ENCODE measurements around the gene DPP7.

The DPP7 gene

GRCh38 chr9:137150617-137151457 lies 36.3 kb upstream of the DPP7 start:
- no peaks in the 10 kb centered on the region for H3K4me1 Mint-ChIP-seq
- ATAC-seq = peak; percentile 55
- DNase-seq (ENCODE audit: low spot score in 2 of 2) = peak; percentile 50 to 85
- no peaks in the 10 kb centered on the region for H3K36me3 Mint-ChIP-seq
- H3K9me3 Mint-ChIP-seq = no peaks in the 10 kb centered on the region
- H3K4me3 Mint-ChIP-seq = peak overlapping the region; percentile 26
- no peak overlapping the region for H3K27ac Mint-ChIP-seq

GRCh38 chr9:137149942-137150616 lies 35.5 kb upstream of the DPP7 start:
- H3K4me1 Mint-ChIP-seq = no peaks in the 10 kb centered on the region
- peak overlapping the region; percentile 21 for H3K4me3 Mint-ChIP-seq
- H3K27ac Mint-ChIP-seq = no peak overlapping the region
- DNase-seq (ENCODE audit: low spot score in 2 of 2) (no peak), ATAC-seq (no peak)
- no peaks in the 10 kb centered on the region for H3K9me3 Mint-ChIP-seq
- H3K36me3 Mint-ChIP-seq = no peaks in the 10 kb centered on the region

- H3K27ac Mint-ChIP-seq = no peak overlapping the region
- H3K36me3 Mint-ChIP-seq = no peaks in the 10 kb centered on the region
- no peaks in the 10 kb centered on the region for H3K4me1 Mint-ChIP-seq
- DNase-seq (ENCODE audit: low spot score in 2 of 2) = no peak
- H3K9me3 Mint-ChIP-seq = no peaks in the 10 kb centered on the region
- ATAC-seq = no peak
- no peak overlapping the region for H3K4me3 Mint-ChIP-seq
Observed at GRCh38 chr9:137149363-137149762, 34.8 kb upstream of the DPP7 start.

- Mint-ChIP-seq H3K4me3 (no peak overlapping the region), H3K9me3 (no peaks in the 10 kb centered on the region), H3K27ac (no peak overlapping the region), H3K4me1 (no peaks in the 10 kb centered on the region), H3K36me3 (no peaks in the 10 kb centered on the region)
- ATAC-seq (no peak), DNase-seq (ENCODE audit: low spot score in 2 of 2) (no peak)
Observed at GRCh38 chr9:137148661-137149060, 34.1 kb upstream of the DPP7 start.

- no peak overlapping the region for H3K27ac Mint-ChIP-seq
- H3K4me3 Mint-ChIP-seq = no peak overlapping the region
- no peaks in the 10 kb centered on the region for H3K9me3 Mint-ChIP-seq
- ATAC-seq (no peak), DNase-seq (ENCODE audit: low spot score in 2 of 2) (no peak)
- H3K36me3 Mint-ChIP-seq = no peaks in the 10 kb centered on the region
- no peaks in the 10 kb centered on the region for H3K4me1 Mint-ChIP-seq
Observed at GRCh38 chr9:137148242-137148641, 33.7 kb upstream of the DPP7 start.

- no peaks in the 10 kb centered on the region for H3K4me1 Mint-ChIP-seq
- no peak for ATAC-seq
Observed at GRCh38 chr9:137147793-137148160, 33.2 kb upstream of the DPP7 start.

GRCh38 chr9:137147091-137147792 lies 32.7 kb upstream of the DPP7 start:
- H3K27ac Mint-ChIP-seq = no peak overlapping the region
- H3K4me1 Mint-ChIP-seq = no peaks in the 10 kb centered on the region
- no peaks in the 10 kb centered on the region for H3K36me3 Mint-ChIP-seq
- ATAC-seq = no peak
- DNase-seq (ENCODE audit: low spot score in 2 of 2) = no peak
- no peak overlapping the region for H3K4me3 Mint-ChIP-seq
- no peaks in the 10 kb centered on the region for H3K9me3 Mint-ChIP-seq

More at GRCh38 chr9:137147793-137148160, 33.2 kb upstream of the DPP7 start:
- no peaks in the 10 kb centered on the region for H3K9me3 Mint-ChIP-seq
- no peak overlapping the region for H3K27ac Mint-ChIP-seq
- no peak for DNase-seq (ENCODE audit: low spot score in 2 of 2)
- H3K36me3 Mint-ChIP-seq = no peaks in the 10 kb centered on the region
- no peak overlapping the region for H3K4me3 Mint-ChIP-seq

- ATAC-seq (no peak), DNase-seq (ENCODE audit: low spot score in 2 of 2) (no peak)
- no peaks in the 10 kb centered on the region for H3K4me1 Mint-ChIP-seq
- H3K9me3 Mint-ChIP-seq = no peaks in the 10 kb centered on the region
- no peaks in the 10 kb centered on the region for H3K36me3 Mint-ChIP-seq
- H3K27ac Mint-ChIP-seq = no peak overlapping the region
- no peak overlapping the region for H3K4me3 Mint-ChIP-seq
Observed at GRCh38 chr9:137146527-137146918, 32.0 kb upstream of the DPP7 start.

- no peaks in the 10 kb centered on the region for H3K4me1 Mint-ChIP-seq
- no peak overlapping the region for H3K27ac Mint-ChIP-seq
- no peaks in the 10 kb centered on the region for H3K36me3 Mint-ChIP-seq
- no peak for ATAC-seq
- no peak overlapping the region for H3K4me3 Mint-ChIP-seq
- no peak for DNase-seq (ENCODE audit: low spot score in 2 of 2)
- no peaks in the 10 kb centered on the region for H3K9me3 Mint-ChIP-seq
Observed at GRCh38 chr9:137145731-137146526, 31.4 kb upstream of the DPP7 start.

- DNase-seq (ENCODE audit: low spot score in 2 of 2) = no peak
- Mint-ChIP-seq H3K36me3 (no peaks in the 10 kb centered on the region), H3K9me3 (no peaks in the 10 kb centered on the region), H3K4me3 (no peak overlapping the region), H3K27ac (no peak overlapping the region), H3K4me1 (no peaks in the 10 kb centered on the region)
- no peak for ATAC-seq
Observed at GRCh38 chr9:137143459-137143858, 28.9 kb upstream of the DPP7 start.

GRCh38 chr9:137141976-137142936 lies 27.7 kb upstream of the DPP7 start:
- Mint-ChIP-seq H3K9me3 (no peaks in the 10 kb centered on the region), H3K4me3 (no peak overlapping the region), H3K4me1 (peaks cover 6% of the 10 kb centered on the region), H3K27ac (no peak overlapping the region), H3K36me3 (no peaks in the 10 kb centered on the region)
- no peak for ATAC-seq
- DNase-seq (ENCODE audit: low spot score in 2 of 2) = no peak

GRCh38 chr9:137141050-137141810 lies 26.7 kb upstream of the DPP7 start:
- ATAC-seq (no peak), DNase-seq (ENCODE audit: low spot score in 2 of 2) (no peak)
- H3K4me1 Mint-ChIP-seq = peaks cover 6% of the 10 kb centered on the region
- H3K36me3 Mint-ChIP-seq = no peaks in the 10 kb centered on the region
- H3K9me3 Mint-ChIP-seq = no peaks in the 10 kb centered on the region
- H3K4me3 Mint-ChIP-seq = no peak overlapping the region
- no peak overlapping the region for H3K27ac Mint-ChIP-seq

- DNase-seq (ENCODE audit: low spot score in 2 of 2) (no peak), ATAC-seq (no peak)
- peaks cover 6% of the 10 kb centered on the region for H3K4me1 Mint-ChIP-seq
- H3K36me3 Mint-ChIP-seq = no peaks in the 10 kb centered on the region
- H3K9me3 Mint-ChIP-seq = no peaks in the 10 kb centered on the region
- H3K27ac Mint-ChIP-seq = no peak overlapping the region
- H3K4me3 Mint-ChIP-seq = no peak overlapping the region
Observed at GRCh38 chr9:137140151-137141012, 25.8 kb upstream of the DPP7 start.
